GM12874 (cell line): ENCODE results near the gene SGPP1.

Experiments
- CTCF ChIP-seq: IDR thresholded peaks from 2 replicates; pipeline ENCODE4 v1.5.1; 2011; ENCODE audit warnings: low read depth, mild to moderate bottlenecking, control low read depth, low read length, moderate library complexity; ENCODE audit not compliant: insufficient read depth

The SGPP1 gene

GRCh38 chr14:63672417-63673180, 55.3 kb downstream of the SGPP1 start:
- no peak for TF ChIP-seq CTCF

GRCh38 chr14:63671987-63672386, 55.9 kb downstream of the SGPP1 start:
- TF ChIP-seq CTCF: no peak

GRCh38 chr14:63670692-63671091, 57.2 kb downstream of the SGPP1 start:
- TF ChIP-seq CTCF: no peak

- TF ChIP-seq CTCF: no peak
Observed at GRCh38 chr14:63666335-63666734, 61.5 kb downstream of the SGPP1 start.

GRCh38 chr14:63663428-63664341, 64.2 kb downstream of the SGPP1 start:
- TF ChIP-seq CTCF: no peak

GRCh38 chr14:63662776-63663175, 65.1 kb downstream of the SGPP1 start:
- TF ChIP-seq CTCF: no peak

GRCh38 chr14:63659726-63660125, 68.1 kb downstream of the SGPP1 start:
- no peak for TF ChIP-seq CTCF
